GM12891 (cell line): Measurements from ENCODE around the gene NUBP1.

Experiments
- PAX5 ChIP-seq: IDR thresholded peaks from 2 replicates; pipeline ENCODE4 v1.6.1; 2011; ENCODE audit warnings: low read length, moderate library complexity, mild to moderate bottlenecking; ENCODE audit not compliant: insufficient read depth, severe bottlenecking
- POLR2A ChIP-seq: IDR thresholded peaks from 2 replicates; pipeline ENCODE4 v1.6.1; 2011; ENCODE audit warnings: low read depth, low read length, control low read depth
- POLR2AphosphoS5 ChIP-seq: IDR thresholded peaks from 2 replicates; pipeline ENCODE4 v1.6.1; 2011; ENCODE audit warnings: low read depth, low read length, control low read depth
- POU2F2 ChIP-seq: IDR thresholded peaks from 2 replicates; pipeline ENCODE4 v1.6.1; 2011; ENCODE audit warnings: low read depth, mild to moderate bottlenecking, control low read depth, low read length, moderate library complexity
- SPI1 ChIP-seq: IDR thresholded peaks from 2 replicates; pipeline ENCODE4 v1.6.1; 2011; ENCODE audit warnings: low read depth, low read length, control low read depth
- TAF1 ChIP-seq: IDR thresholded peaks from 2 replicates; pipeline ENCODE4 v1.6.1; 2011; ENCODE audit warnings: low read depth, low read length, control low read depth

- TF ChIP-seq SPI1 (no peak), POU2F2 (peak; percentile 73; the same call in 1 of the 2 replicates), POLR2A (no peak), TAF1 (no peak), POLR2AphosphoS5 (no peak), PAX5 (no peak)
Measured at GRCh38 chr16:10812312-10813098, 68.9 kb downstream of the NUBP1 start.
